IPS-20b (cell line): Measurements from ENCODE around the gene RGMA.
"Not testable (repeated sequence)": the region's sequence is repeated elsewhere in the genome, so short reads cannot be mapped to it uniquely, and the experiment has no call there.

Source experiments
- H3K27ac ChIP-seq: one replicate; pipeline ENCODE4 v1.5.1; 2013; ENCODE audit warnings: low read length
- H3K27me3 ChIP-seq: 2 replicates; pipeline ENCODE4 v1.6.1; 2013; ENCODE audit warnings: mild to moderate bottlenecking, low read length, inconsistent platforms; ENCODE audit not compliant: insufficient read depth
- H3K36me3 ChIP-seq: 2 replicates; pipeline ENCODE4 v1.6.1; 2013; ENCODE audit warnings: low read depth, mild to moderate bottlenecking, inconsistent platforms, low read length, moderate library complexity; ENCODE audit not compliant: insufficient read depth
- H3K4me1 ChIP-seq: 2 replicates; pipeline ENCODE4 v1.6.1; 2013; ENCODE audit warnings: mild to moderate bottlenecking, control low read depth, inconsistent platforms, low read length, moderate library complexity; ENCODE audit not compliant: insufficient read depth
- H3K4me3 ChIP-seq: 2 replicates; pipeline ENCODE4 v1.5.1; 2013; ENCODE audit warnings: mild to moderate bottlenecking, low read length, inconsistent platforms
- H3K9ac ChIP-seq: 2 replicates; pipeline ENCODE4 v1.6.1; 2013; ENCODE audit warnings: low read depth, mild to moderate bottlenecking, inconsistent platforms, low read length, moderate library complexity
- H3K9me3 ChIP-seq: 2 replicates; pipeline ENCODE4 v1.6.1; 2013; ENCODE audit warnings: mild to moderate bottlenecking, low read depth, low read length, inconsistent platforms; ENCODE audit not compliant: insufficient read depth

The RGMA gene

DNA sequence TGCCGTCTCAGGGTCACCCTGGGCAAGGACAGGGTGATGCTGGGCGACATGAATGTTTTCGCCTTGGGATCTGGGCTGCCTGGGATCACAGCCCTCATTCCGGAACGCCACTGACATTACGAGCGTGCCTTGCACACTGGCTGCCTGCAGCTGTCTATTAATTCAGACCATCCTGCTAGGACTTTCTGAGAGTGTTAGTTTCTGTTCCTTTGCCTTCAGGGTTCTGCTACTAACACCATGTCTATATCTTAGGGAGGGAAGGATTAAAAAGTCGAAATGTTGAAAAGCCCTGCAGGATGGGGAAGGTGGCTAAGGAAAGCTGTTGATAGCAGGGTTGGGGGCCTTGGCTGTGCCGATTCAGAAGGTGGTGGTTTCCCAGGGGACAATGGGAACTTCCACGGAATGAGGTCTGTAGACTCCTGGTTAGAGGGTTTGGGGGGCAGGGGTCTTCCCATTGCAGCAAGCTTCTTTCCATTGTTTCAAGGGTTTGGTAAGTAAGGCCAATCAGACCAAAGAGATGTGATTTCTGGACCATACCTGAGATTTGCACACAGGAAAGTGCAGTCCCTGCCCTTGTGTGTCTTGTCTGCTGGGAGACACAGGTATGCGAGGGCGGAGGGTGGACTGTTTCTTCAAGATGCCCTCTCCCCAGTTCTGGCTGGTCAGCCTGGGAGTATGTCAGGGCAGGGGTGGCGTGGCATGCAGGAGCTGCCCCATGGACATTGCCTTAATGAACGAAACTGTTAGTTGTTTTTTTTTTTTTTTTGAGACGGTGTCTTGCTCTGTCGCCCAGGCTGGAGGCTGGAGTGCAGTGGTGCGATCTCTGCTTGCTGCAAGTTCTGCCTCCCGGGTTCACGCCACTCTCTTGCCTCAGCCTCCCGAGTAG lies 50.9 kb downstream of the RGMA start:
- no peak overlapping the region for H3K9ac ChIP-seq
- no peaks in the 10 kb centered on the region for H3K27me3 ChIP-seq
- peaks cover 9% of the 10 kb centered on the region; the same call in 1 of the 2 replicates for H3K36me3 ChIP-seq
- no peaks in the 10 kb centered on the region; the same call in 1 of the 2 replicates for H3K4me1 ChIP-seq
- H3K27ac ChIP-seq, result no peak overlapping the region
- H3K9me3 ChIP-seq, result no peaks in the 10 kb centered on the region
- H3K4me3 ChIP-seq, result no peak overlapping the region

DNA sequence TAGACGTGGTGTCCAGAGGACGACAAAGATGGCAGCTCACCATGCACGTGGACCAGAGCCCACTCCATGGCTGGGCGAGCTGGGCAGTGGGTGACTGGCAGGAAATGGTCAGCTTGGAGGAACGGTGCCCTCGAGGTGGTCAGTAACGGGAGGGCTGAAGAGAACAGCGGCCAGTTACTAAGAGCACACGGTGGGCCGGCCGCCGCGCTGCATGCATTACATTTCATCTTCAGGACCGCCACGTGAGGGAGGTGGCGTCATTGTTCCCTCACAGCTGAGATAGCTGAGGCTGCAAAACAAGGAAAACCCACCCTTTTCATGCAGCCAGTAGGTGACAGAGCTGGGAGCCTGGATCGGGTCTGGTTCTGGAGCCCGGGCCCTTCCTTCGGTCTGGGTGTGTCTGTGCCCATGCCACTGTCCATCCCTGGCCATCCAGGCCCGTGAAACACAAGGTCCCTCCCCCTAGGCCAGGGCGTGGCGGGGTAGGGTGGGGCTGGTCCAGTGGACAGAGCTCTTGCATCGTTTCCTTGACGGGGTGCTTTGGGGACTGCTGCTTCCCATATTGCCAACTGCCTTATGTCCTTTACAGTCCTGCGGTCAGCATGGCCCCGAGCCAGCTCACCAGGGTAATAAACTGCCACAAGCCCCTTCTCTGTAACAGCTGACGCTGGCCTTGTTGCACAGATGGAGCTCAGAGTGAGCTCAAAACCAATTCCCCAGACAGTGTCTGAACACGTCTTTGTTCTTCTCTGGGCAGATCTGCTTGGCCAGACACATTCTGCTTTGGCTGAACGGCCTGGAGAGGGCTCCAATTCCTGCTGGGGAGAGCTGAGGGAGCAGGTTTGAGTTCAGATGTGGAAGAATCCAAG lies 51.8 kb downstream of the RGMA start:
- H3K4me1 ChIP-seq, result no peaks in the 10 kb centered on the region; the same call in 1 of the 2 replicates

DNA sequence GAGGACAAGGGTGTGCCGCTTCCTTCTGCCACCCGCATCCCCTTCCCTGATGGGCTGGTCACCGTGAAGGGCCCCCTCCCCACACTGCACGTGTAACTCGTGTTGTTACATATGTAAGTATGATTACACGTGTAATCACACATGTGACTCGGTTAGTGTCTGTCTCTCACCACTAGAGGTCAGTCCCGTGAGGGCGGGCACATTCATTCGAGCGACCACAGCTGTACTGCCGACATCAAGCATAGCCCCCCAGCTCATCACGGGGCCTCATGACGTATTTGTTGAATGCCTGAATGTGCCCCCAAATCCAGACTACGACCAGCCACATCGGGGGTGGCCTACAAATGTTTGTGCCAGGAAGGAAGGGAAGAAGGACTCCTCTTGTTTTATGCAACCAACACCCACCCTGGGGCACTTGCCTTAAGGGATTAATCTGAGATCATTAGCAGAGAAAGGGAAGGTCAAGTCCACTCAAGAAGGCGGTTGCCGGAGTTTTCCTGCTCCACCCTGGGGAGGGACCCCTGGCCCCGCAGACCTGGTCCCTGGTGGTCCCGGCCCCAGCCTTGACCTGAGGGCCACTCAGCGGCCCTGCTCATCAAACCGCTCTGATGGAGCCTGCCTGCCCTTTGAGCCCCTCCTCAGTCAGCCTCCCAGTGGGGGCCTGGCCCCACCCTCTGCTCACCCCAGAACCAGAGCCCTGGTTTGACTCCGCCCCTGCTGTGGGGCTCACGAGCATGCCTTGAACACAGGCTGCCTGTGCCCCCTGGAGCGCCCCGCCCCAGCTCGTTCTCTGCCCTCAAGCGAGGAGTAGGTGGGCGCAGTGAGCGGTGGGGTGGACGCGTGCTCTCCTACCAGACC lies 52.8 kb downstream of the RGMA start:
- no peak overlapping the region for H3K4me3 ChIP-seq
- H3K27me3 ChIP-seq, result no peaks in the 10 kb centered on the region
- no peaks in the 10 kb centered on the region for H3K36me3 ChIP-seq
- H3K9ac ChIP-seq, result no peak overlapping the region
- H3K9me3 ChIP-seq, result no peaks in the 10 kb centered on the region
- no peaks in the 10 kb centered on the region; the same call in 1 of the 2 replicates for H3K4me1 ChIP-seq
- no peak overlapping the region for H3K27ac ChIP-seq

More for the DNA sequence above, 51.8 kb downstream of the RGMA start:
- Histone ChIP-seq H3K27ac (no peak overlapping the region), H3K36me3 (peaks cover under 1% of the 10 kb centered on the region; the same call in 1 of the 2 replicates), H3K9me3 (no peaks in the 10 kb centered on the region), H3K4me3 (no peak overlapping the region), H3K9ac (no peak overlapping the region), H3K27me3 (no peaks in the 10 kb centered on the region)

DNA sequence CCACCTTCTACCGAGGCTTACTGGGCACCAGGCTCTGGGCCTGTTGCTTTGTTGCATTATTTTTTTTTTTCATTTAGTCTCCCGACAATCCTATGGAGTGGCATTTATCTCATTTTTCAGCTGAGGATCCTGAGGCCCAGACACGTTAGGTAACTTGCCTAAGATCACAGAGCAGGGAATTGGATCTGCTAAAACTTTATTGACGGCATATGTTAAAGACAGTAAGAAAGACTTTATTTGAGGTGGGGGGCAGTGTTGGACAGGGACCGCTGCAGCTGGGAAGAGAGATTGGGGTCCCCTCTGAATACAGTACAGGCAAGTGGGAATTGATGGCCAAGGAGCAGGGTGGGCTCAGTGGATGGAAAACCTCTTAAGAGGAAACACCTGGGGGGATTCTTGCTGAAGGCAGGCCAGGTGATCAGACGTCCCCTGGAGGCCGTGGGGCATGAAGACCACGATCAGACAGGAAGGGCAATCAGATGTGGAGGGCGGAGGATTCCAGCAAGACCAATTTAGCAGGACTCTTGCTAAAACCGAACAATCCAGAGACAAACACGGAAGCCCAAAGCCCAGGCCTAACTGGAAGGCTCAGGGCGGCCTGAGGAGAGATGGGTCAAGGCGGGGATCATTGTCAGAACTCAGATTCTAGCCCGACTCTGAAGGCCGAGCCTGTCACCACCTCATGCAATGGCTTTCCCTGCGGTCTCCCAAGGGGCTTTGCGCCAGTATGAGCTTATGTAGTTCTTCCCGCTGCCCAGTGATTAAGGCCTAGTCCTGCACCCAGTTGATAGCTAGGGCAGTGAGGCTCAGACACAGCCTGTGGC lies 53.7 kb downstream of the RGMA start:
- Histone ChIP-seq H3K9ac (no peak overlapping the region), H3K9me3 (no peaks in the 10 kb centered on the region), H3K4me3 (no peak overlapping the region), H3K4me1 (no peaks in the 10 kb centered on the region; the same call in 1 of the 2 replicates), H3K36me3 (no peaks in the 10 kb centered on the region), H3K27me3 (no peaks in the 10 kb centered on the region), H3K27ac (no peak overlapping the region)

DNA sequence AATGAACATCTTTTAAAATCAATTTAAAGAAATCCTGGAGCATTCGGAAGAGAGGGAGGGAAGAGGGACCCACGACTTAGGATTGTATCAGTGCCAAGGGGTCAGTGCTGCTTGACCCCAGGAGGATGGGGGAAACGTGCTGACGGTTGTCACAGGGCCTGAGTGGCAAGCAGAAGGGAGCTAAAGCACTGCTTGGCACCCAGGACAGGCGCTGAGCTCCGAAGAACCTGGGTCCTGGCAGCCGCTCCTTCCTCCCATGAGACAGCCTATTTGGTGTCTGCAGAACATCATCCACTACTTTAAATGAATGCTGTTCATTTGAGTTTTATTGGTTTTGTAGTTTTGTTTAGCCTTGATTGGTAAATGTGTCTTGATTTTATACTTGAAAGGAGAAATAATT lies 54.5 kb downstream of the RGMA start:
- no peaks in the 10 kb centered on the region; the same call in 1 of the 2 replicates for H3K4me1 ChIP-seq
- no peaks in the 10 kb centered on the region for H3K9me3 ChIP-seq
- H3K27ac ChIP-seq, result no peak overlapping the region
- no peaks in the 10 kb centered on the region for H3K36me3 ChIP-seq
- H3K4me3 ChIP-seq, result no peak overlapping the region
- no peak overlapping the region for H3K9ac ChIP-seq
- H3K27me3 ChIP-seq, result no peaks in the 10 kb centered on the region

DNA sequence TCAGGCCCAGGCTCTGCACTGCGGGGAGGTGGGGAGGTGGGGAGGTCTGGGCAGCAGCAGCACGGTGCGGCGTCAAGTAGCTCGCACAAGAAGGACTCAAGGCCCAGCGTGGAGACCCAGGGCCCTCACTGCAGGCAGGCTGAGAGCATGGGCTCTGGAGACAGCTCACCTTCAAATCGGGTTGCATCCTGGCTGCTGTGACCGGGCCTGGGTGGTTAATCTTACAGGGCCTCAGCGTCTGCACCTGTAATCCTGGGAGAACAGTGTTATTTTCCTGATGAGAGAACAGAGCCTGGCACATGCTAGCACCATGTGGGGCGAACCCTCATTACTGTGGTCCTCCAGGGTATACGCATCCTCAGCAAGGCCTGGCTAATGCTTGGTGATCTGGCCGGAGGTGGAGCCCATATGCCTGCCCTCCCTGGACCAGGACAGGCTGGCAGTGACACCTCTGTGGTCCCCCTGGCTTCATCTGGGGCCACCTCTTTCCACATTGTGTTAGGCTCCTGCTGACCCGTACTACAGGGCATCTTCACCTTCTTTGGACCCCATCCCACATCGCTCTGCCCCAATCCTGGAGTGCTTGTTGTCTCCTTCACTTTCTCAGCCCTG lies 55.5 kb downstream of the RGMA start:
- Histone ChIP-seq H3K4me1 (no peaks in the 10 kb centered on the region; the same call in 1 of the 2 replicates), H3K27ac (no peak overlapping the region), H3K9ac (no peak overlapping the region), H3K4me3 (no peak overlapping the region), H3K36me3 (no peaks in the 10 kb centered on the region), H3K27me3 (no peaks in the 10 kb centered on the region), H3K9me3 (no peaks in the 10 kb centered on the region)

DNA sequence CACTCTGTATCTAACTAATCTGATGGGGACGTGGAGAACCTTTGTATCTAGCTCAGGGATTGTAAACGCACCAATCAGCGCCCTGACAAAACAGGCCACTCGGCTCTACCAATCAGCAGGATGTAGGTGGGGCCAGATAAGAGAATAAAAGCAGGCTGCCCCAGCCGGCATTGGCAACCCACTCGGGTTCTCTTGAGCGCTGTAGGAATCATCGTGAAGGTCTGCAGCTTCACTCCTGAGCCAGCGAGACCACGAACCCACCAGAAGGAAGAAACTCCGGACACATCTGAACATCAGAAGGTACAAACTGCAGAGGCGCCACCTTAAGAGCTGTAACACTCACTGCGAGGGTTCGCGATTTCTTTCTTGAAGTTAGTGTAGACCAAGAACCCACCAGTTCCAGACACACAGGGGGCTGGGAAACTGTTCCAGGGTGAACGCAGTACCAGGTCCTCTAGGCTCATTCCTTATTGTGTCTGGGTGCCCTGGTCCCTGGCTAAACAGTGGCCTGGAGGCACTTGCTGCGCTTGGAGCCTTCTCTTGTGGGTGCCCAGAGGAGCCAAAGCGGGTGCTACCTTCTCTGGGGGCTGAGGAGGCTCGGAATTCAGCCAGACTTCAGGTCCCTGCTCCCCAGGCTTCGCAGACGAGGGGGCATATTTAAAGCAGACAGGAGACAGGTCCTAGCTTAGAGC lies 56.4 kb downstream of the RGMA start:
- H3K9ac ChIP-seq, H3K9me3 ChIP-seq, H3K27ac ChIP-seq, H3K27me3 ChIP-seq, H3K4me3 ChIP-seq, H3K4me1 ChIP-seq, H3K36me3 ChIP-seq: not testable (repeated sequence)

DNA sequence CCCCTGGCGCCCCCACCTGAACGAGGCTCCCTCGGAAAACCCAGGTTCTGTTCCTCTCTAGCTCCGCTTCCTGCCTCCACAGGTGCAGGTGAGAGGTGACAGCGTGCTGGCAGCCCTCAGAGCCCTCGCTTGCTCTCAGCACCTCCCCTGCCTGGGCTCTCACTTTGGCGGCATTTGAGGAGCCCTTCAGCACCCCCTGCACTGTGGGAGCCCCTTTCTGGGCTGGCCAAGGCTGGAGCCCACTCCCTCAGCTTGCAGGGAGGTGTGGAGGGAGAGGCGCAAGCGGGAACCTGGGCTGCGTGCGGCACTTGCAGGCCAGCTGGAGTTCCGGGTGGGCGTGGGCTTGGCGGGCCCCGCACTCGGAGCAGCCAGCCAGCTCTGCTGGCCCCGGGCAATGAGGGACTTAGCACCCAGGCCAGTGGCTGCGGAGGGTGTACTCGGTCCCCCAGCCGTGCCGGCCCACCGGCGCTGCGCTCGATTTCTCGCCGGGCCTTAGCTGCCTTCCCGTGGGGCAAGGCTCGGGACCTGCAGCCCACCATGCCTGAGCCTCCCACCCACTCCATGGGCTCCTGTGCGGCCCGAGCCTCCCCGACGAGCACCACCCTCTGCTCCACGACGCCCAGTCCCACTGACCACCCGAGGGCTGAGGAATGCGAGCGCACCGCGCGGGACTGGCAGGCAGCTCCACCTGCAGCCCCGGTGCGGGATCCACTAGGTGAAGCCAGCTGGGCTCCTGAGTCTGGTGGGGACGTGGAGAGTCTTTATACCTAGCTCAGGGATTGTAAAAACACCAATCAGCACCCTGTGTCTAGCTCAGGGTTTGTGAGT lies 57.2 kb downstream of the RGMA start:
- H3K9ac ChIP-seq, H3K27ac ChIP-seq, H3K9me3 ChIP-seq, H3K4me1 ChIP-seq, H3K4me3 ChIP-seq, H3K27me3 ChIP-seq: not testable (repeated sequence)
- H3K36me3 ChIP-seq, result peaks cover 13% of the 10 kb centered on the region

DNA sequence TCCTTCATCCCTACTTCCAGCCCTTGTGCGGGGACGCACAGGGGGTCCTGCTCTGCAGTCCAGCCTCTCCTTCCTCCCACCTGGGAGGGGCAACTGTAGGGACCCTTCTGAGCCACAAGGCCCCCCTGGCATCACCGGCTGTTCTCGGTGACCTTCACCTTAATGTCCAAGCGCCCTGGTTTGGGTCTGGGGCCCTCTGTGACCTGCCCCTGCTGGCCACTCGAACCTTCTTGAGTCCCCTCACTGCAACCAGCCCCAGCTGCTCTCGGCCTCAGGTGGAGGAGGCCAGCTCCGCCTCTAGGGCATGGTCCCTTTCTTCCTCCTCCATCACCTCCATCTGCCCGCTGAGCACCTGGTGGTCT lies 57.9 kb downstream of the RGMA start:
- Histone ChIP-seq H3K27me3 (no peaks in the 10 kb centered on the region), H3K4me3 (no peak overlapping the region), H3K9me3 (no peaks in the 10 kb centered on the region), H3K27ac (no peak overlapping the region), H3K9ac (no peak overlapping the region), H3K4me1 (no peaks in the 10 kb centered on the region; the same call in 1 of the 2 replicates), H3K36me3 (peaks cover 20% of the 10 kb centered on the region)
